ENCODE data around the gene POMGNT2.

GRCh38 chr3:43076857-43077256 is 29.0 kb downstream of the POMGNT2 start:
- TF ChIP-seq POLR2A (IDR thresholded peaks at IDR 0.05) (no peak), CTCF (IDR thresholded peaks at IDR 0.05 in 4 of 5, conservative IDR thresholded peaks at IDR 0.05 in 1 of 5) (no peak)

All from gastrocnemius medialis (tissue), 4 donors.